Activated CD4-positive, alpha-beta T cell treated with anti-CD3 and anti-CD28 coated beads, Interleukin-2, amount 50 U/mL, for 1 hour (primary cell): ENCODE data around the gene RNF11.
"Not testable (repeated sequence)": the region's sequence is repeated elsewhere in the genome, so short reads cannot be mapped to it uniquely, and the experiment has no call there.

Source experiments
- DNase-seq: peaks from one replicate; pipeline ENCODE4 v3.0.0-alpha.2; 2020

Gene RNF11

DNA sequence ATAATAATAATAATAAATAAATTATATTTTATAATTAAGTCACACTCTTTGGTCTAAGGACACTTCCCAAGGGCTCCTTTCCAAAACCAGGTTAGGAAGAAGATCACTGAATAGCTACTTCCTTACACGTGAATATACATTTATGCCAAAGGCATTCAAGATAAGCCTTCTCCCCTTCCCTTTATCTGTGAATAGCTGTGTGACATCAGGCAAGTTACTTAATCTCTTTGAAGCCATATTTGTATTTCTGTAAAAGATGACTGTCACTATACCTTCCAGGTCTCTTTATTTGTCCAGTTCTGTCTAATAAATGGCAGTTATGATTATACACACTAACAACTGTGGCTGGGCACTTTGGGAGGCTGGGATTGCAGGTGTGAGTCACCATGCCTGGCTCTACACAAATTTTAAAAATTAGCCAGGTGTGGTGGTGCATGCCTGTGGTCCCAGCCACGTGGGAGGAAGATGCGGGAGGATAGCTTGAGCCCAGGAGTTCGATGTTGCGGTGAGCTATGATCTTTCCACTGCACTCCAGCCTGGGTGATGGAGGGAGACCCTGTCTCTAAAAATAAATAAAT, 5.5 kb upstream of the RNF11 start:
- no peak for DNase-seq

DNA sequence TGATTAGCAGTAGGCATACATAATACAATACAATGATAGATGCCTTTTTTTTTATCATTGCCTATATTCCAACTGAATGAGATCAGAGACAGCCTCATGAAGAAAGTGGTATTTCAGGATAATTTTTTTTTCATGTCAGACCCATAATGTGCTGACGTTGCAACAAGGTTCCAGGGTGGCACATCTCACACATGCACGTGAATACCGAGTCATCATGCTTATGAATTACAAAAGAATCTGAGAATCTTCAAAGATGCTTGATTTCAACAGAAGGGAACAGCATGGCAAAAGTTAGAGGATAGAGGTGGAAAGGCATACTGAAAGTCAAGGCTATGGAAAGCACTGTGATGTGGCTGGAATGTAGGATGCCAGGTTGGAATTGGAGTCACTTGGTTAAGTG, 5.0 kb upstream of the RNF11 start:
- DNase-seq: no peak

DNA sequence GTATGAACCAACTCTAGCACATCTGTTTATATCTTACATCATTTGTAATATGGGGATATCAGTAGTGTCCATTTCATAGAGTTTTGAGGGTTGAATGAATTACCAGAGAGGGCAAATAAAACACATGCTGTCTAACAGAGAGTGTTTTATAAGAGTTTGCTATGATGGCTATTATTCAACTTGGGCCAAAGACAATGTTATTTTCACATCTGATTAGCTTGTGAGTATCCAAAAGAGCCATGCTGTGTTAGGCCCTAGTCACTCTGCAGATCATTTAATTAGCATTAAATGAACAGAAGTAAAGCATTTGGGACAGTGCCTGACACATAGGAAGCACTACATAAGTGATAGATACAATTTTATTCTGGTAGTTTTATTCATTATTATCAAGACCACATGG, 4.2 kb upstream of the RNF11 start:
- DNase-seq: no peak

DNA sequence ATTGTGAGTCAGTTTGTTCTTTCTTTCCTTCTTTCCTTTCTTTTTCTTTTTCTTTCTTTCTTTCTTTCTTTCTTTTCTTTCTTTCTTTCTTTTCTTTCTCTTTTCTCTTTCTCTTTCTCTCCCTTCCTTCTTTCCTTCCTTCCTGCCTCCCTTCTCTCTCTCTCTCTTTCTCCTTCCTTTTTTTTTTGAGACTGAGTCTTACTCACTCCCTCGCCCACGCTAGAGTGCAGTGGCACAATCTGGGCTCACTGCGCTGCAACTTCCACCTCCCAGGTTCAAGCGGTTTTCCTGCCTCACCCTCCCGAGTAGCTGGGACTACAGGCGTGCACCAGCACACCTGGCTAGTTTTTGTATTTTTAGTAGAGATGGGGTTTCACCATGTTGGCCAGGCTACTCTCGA, 1.8 kb upstream of the RNF11 start:
- DNase-seq: not testable (repeated sequence)

DNA sequence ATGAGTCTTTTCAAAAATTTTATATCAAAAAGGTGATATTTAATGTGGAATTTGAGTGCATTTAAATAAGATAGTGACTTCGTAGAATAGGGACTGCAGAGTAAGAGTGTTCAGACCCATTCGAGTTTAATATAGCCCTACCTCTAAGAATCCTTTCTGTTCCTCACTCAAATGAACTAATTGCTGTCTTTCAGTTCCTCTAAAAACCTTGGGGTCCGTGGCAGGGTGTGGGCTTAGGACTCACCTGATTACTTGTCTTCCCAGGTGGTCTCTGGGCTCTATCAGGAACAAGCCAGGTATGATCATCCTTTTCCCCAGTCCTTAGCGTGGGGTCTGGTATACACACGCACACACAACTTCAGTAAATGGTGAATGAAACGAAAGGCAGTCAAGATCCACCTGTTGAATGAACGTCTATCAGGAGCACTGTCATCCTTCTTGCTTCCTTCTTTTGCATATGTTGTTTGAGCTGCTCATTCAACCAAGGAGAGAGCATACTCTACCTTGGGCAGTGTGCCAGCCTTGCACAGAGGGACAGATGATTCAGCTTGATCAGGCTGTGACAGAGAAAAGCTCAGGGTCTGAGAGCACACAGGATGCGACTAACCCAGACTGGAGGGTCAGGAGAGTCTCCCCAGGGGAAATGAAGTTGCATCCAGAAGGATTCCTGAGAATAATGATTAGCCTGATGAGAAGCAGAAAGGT, 1.2 kb upstream of the RNF11 start:
- peak; percentile 40 for DNase-seq

DNA sequence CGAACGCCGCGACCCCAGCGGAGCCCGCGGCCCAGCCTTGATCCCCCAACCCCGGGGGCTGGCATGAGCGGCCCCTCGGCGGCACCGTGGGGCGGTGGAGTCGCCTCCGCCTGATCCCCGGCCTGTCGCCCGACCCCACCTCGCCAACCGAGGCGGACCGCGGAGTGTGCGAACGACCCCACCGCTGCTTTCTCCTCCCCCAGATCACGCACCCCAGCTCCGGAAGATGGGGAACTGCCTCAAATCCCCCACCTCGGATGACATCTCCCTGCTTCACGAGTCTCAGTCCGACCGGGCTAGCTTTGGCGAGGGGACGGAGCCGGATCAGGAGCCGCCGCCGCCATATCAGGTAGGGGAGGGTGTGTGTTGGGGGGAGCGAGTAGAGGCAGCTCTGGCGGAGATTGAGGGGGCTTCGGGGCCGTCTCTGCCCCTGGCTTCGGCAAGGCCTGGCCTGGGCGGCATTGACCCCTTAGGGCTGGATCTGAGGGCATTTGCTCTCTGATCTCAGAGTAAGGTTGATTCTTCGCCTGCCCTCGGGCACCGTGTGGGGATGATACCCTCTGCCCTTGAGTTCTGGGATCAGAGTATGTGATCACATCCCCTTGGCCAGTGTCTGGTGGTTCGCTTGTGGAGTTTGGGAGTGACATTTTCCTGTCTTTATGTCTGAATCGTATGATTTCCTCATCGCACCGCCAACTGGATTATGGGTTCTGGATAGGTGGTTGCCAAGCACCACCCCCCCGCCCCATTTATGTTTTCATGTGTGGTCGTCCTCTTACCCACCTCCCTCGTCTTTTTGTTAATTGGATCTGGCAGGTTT, 668 bp downstream of the RNF11 start:
- peak; percentile 34 for DNase-seq

DNA sequence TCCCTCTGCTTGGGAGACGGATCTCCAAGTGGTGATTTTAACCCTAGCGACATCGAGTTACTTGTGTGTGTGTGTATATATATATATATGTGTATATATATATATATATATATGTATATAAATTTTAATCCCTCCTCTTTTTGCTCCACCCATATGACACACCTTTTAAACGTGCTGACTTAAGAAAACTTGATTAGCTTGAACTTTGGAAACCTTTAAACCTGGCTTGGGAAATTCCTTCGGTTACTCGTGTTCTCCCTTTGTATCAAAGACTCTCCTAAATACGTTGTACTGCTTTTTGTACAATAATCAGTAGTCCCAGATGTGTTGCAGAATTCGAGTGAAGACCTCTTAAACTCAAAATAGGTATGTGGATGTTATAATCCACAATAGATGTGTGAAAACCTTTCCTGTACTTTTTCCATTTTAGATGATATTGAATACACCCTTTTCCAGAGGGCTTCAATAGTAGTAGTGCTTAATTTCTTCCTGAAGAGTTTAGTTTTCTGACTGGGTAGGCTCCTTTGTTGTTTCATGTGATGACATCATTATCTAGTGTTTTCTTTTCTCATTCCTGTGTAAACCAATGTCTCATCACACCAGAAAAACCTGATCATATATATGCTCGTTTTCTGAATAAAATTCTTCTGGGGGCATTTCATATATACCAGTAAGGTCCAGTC, 1.4 kb downstream of the RNF11 start:
- DNase-seq: no peak

DNA sequence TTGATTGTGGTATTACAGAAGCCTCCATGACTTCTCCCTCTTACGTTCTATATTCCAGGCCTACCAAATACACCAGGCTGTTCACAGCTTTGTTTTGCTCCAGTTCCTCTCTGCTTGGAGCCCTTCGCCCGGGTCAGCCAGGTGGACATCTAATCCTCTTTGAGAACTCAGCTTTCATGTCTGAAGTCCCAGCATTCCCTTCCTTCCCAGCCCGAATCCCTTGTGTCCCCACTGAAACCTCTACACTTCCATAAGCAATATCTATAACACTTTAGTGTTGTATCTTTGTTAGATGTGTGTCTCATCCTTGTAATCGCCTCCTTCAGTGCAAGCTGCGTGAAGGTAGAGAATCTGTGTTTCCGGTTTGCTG, 1.9 kb downstream of the RNF11 start:
- DNase-seq: no peak

DNA sequence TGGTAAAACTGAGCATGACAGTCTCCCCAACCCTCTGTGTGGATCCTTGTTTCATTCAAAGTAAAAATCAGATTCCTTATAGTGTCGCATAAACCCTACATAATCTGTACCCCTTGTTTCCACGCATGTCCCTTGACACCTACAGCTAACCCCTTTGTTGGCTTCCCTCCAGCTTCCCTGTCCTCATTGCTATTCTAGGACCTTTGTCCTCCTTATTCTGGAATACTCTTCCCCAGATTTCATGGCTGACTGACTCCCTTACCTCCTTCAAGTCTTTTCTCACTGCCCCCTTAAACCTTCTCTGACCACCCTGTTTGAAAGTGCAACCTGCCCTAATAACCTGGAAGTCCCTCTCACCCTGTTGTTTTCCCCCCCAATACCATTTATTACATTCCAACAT, 4.0 kb downstream of the RNF11 start:
- DNase-seq: no peak

DNA sequence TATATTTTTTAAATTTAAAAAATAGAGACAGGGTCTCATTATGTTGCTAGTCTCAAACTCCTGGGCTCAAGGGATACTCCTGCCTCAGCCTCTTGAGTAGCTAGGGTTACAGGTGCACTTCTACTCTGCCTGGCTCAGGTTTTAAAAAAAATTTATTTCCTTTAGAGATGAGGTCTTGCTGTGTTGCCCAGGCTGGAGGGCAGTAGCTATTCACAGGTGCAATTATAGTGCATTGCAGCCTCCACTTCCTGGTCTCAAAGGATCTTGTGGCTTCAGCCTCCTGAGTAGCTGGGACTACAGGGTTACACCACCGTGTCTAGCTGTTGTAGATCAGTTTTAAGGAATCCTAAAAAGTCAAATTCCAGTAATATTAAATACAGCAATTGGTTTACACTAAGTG, 5.0 kb downstream of the RNF11 start:
- no peak for DNase-seq

DNA sequence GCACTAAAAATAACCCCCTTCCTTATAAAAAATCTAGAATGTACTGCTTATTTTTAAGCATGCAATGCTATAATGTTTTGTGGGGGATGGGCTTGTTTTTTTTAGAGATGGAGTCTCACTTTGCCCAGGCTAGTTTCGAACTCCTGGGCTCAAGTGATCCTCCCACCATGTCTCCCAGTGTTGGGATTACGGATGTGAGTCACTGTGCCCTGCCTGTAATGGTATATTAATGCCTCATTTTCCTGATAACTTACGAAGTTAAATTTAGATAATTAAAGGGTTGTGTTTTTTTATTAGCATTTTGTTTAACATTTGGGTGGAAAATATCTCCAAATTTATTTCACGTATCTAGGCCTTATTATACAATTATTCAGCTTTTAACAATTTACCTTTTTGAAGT, 6.5 kb downstream of the RNF11 start:
- no peak for DNase-seq

DNA sequence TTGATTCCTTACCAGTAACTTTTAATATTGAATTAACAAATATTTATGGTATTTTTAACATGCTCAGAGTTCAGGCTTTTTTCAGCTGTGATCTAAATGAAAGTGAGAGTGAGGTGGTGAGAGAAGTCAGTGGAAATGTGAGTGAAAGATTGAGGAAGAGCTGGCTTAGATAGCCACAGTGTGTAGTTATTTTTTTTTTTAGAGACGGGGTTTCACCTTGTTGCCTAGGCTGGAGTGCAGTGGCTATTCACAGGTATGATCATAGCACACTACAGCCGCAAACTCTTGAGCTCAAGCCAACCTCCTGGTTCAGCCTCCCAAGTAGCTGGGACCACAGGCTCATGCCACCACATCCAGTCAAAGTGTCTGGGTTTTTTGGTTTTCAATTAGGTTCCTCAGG, 10.9 kb downstream of the RNF11 start:
- no peak for DNase-seq

DNA sequence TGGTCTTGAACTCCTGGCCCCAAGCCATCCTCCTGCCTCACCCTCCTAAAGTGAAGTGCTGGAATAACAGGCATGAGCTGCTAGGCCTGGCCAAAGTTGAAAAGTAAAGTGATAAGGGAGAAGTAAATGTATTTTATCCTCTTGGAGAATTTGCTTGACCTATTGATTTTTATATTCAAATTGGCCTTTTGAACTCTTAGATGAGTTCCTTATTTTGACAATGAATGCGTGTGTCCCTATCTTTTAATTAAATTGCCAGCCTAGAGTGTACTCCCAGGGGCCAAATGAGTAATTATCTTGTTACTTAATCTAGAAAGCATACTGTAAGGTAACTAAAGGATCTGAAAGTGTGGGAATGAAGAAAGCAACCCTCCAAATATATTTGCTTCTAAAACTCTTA, 11.4 kb downstream of the RNF11 start:
- no peak for DNase-seq

DNA sequence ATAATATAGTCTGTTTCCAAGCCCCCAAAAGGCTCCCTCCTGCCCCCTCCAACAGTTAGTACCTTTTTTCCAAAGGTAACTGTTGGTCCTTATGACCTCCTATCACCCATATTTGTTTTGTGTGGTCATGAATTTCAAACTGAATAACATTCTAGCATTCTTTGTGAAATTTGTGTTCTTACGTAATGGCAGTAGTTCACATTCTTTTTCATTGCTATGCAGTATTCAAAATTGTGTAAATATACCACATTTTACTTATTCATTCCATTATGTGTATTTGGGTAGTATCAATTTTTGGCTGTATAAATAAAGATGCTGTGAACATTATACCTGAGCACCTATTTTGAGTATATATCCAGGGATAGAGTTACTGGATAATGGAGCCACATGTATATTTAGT, 13.4 kb downstream of the RNF11 start:
- DNase-seq: no peak

DNA sequence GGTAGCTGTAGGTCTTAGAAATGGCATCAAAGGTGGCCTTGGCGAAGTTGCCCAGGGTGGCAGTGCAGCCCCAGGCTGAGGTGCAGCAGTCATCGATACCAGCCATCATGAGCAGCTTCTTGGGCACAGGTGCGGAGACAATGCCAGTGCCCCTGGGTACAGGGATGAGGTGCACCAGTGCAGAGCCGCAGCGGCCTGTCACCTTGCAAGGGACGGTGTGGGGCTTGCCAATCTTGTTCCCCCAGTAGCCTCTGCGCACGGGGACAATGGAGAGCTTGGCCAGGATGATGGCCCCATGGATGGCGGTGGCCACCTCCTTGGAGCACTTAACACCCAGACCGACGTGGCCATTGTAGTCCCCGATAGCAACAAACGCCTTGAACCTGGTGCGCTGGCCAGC, 14.7 kb downstream of the RNF11 start:
- DNase-seq: not testable (repeated sequence)

DNA sequence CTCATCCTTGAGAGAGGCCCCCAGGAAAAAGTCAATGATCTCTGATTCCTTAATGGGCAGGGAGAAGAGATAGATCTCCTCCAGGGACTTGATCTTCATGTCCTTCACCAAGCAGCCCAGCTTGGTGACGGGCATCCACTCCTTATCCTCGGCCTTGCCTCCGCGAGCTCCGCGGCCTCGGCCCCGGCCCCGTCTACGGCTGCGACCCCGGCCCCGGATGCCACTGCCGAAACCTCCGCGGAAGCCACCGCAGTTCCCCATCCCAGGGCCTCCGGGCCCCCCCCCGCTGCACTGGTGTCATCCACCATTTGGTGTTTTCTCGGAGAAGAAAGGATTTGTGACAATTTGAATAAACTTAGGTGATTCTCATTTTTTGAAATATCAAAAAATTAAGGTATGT, 15.1 kb downstream of the RNF11 start:
- not testable (repeated sequence) for DNase-seq

DNA sequence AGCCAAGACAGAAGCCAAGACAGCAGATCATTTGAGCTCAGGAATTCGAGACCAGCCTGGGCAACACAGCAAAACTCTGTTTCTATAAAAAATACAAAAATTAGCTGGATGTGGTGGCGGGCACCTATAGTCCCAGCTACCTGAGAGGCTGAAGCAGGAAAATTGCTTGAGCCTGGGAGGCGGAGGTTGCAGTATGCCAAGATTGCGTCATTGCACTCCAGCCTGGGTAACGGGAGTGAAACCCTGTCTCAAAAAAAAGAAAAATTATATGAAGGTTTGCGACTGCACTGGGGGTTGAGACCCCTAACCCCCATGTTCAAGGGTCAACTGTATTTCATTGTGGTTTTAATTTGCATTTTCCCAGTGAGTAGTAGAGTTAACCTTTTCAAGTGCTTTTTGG, 16.3 kb downstream of the RNF11 start:
- no peak for DNase-seq

DNA sequence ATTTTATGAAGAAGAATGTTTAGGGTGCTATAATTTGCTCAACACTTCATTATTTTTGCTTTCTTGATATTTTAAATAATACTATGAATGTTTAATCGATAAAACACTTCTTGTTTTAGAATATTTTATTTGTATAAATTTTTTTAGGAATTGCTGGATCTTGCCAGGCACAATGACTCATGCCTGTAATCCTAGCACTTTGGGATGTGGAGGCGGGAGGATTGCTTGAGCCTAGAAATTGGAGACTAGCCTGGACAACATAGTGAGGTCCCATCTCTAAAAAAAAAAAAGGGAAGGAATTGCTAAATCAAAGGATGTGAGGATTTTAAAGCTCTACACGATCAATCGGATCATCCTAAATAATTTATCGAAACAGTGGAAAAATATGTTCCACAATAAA, 17.6 kb downstream of the RNF11 start:
- no peak for DNase-seq

DNA sequence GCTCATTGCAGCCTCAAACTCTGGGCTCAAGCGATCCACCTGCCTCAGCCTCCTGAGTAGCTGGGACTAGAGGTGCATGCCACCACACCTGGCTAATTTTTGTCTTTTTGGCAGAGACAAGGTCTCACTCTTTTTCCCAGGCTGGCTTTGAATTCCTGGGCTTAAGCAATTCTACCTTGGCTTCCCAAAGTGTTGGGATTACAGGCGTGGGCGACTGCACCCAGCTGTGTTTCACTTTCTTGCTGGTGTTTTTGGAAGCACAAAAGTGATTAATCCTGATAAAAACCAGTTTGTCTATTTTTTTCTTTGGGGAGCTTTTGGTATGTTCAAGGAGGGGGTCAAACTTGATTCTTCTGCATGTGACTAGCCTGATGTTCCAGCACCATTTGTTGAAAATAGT, 19.3 kb downstream of the RNF11 start:
- DNase-seq: no peak

DNA sequence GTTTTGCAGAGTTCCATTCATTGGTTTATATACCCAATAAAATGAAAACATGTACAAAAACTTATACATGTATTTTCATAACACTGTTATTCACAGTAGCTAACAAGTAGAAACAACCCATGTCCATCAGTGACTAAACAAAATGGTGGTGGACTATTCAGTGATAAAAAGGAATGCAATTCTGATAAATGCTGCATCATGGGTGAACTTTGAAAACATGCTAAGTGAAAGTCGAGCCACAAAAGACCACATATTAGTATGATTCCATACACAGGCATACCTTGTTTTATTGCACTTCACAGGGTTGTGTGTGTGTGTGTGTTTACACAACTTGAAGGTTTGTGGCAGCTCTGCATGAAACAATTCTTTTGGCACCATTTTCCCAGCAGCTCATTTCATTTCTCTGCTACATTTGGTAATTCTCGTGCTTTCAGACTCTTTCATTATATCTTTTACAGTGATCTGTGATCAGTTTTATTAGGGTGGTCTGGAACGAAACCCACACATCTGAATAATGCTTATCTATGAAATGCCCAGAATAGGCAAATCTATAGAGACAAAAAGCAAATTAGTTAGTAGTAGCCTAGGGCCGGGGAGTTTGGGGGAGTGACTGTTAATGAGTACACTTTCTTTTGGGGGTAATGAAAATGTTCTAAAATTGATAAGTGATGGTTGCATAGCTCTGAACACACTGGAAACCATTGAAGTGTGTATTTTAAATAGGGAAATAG, 27.2 kb downstream of the RNF11 start:
- no peak for DNase-seq

DNA sequence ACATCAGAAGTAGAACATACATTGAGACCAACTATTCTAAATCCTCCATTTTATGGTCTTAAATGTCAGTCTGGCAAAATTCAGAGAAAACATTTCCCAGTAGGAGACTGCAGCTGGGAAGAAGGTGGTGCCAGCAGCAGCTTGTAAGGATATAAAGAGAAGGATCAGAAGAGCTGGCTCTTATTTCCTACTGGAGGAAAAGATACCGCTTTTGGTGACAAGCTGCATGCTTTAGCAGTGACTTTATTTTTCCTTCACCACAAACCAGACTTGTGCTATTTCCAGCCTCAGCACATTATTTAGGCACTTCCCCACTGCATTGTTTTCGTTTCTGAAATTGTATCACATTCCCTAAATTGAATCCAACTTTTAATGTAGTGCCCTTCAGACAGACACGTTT, 28.4 kb downstream of the RNF11 start:
- DNase-seq: no peak

DNA sequence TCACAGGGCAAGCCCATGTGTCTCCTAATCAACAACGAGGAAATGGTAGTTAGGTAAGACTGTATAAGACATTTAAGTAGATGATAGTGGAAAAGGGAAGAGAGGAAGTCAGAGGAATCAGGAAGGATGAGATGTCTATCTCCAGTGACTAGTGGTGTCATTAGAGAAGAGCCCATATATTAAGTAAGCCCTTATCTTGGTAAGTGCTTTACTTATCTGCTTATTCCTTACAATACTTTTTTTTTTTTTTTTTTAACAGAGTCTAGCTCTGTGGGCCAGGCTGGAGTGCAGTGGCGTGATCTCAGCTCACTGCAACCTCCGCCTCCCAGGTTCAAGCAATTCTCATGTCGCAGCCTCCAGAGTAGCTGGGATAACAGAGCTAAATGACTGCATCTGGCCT, 29.5 kb downstream of the RNF11 start:
- DNase-seq: no peak

DNA sequence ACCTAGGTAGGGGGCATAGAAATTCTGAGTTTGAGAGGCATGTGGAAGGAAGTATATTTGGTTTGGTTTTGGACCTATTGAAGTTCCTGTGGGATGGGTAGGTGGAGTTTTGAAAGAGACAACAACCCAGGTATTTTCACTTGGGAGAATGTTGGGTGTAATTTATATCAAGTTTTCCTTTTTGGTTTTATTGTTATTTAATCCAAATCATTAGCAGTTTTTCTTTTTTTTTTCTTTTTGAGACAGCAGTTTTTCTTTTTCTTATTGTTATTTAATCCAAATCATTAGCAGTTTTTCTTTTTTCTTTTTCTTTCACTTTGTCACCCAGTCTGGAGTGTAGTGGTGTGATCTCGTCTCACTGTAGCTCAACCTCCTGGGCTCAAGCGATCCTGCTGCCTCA, 30.1 kb downstream of the RNF11 start:
- DNase-seq: no peak
